HG03139 (cell line): Measurements from ENCODE around the gene LRRC40.
"Not testable (repeated sequence)": the region's sequence is repeated elsewhere in the genome, so short reads cannot be mapped to it uniquely, and the experiment has no call there.

ENCODE experiments used
- ATAC-seq: cut with Tn5 transposase; IDR thresholded peaks from one replicate; pipeline ENCODE4 v1.9.1; 2021; ENCODE audit not compliant: unreplicated experiment

Gene LRRC40

GRCh38 chr1:70204139-70204538 is 1.2 kb downstream of the LRRC40 start:
- ATAC-seq: no peak

- no peak for ATAC-seq
These were observed 3.1 kb downstream of the LRRC40 start for GRCh38 chr1:70202173-70202758.

GRCh38 chr1:70200065-70200464 is 5.3 kb downstream of the LRRC40 start:
- ATAC-seq: no peak

DNA sequence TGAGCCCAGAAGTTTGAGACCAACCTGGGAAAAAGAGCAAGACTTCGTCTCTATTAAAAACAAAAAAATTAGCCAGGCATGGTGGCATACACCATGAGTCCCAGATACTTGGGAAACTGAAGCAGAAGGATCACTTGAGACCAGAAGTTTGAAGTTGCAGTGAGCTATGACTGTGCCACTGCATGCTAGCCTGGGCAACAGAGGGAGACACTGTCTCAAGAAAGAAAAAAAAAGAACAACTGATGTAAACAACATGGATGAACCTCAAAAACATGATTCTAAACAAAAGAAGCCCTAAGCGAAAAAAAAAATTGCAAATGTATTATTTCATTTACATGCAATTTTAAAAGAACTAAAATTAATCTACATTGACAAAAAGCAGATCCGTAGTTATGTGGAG is 9.0 kb downstream of the LRRC40 start:
- ATAC-seq: no peak

DNA sequence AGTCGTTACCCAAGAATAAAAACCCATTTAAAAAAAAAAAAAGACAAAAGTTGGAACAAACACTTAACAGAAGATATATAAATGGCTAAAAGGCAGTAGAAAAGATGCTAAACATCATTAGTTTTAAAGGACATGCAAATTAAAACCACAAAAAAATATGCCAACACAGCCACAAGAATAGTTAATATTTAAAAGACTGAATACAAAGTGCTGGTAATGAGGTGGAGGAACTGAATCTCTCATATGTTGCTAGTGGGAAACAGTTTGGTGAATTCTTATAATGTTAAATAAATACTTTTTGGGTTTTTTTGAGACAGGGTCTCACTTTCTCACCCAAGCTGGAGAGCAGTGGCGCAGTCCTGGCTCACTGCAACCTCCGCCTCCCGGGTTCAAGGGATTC is 10.0 kb downstream of the LRRC40 start:
- ATAC-seq: peak; percentile 85

DNA sequence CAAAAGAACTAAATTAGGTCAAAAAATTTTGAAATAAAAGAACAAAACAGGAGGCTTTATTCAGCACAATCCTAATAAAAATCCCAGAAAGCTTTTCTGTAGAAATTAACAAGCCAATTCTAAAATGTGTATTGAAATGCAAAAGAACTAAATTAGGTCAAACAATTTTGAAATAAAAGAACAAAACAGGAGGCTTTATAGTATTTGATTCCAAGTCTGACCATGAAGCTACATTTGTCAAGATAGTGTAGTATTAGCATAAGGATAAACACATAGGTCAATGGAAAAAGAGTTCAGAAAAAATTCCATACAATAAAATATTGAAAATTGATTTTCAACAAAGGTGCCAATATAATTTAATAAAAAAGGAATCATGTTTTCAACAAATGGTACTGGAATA is 10.8 kb downstream of the LRRC40 start:
- ATAC-seq: no peak

DNA sequence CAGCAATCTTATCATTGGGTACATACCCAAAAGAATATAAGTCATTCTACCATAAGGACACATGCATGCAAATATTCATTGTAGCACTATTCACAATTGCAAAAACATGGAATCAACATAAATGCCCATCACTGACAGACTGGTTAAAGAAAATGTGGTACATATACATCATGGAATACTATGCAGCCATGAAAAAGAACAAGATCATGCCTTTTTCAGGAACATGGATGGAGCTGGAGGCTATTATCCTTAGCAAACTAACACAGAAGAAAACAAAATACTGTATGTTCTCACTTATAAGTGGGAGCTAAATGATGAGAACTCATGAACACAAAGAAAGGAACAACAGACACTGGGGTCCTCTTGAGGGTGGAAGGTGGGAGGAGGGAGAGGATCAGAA is 12.9 kb downstream of the LRRC40 start:
- ATAC-seq: not testable (repeated sequence)

- no peak for ATAC-seq
These were observed 15.2 kb downstream of the LRRC40 start for GRCh38 chr1:70190180-70190579.

GRCh38 chr1:70188522-70188921 is 16.9 kb downstream of the LRRC40 start:
- ATAC-seq: no peak

GRCh38 chr1:70185181-70185580 is 20.2 kb downstream of the LRRC40 start:
- ATAC-seq: not testable (repeated sequence)

- no peak for ATAC-seq
These were observed 33.9 kb downstream of the LRRC40 start for GRCh38 chr1:70171512-70171911.

- no peak for ATAC-seq
These were observed 36.1 kb downstream of the LRRC40 start for GRCh38 chr1:70169018-70169839.

DNA sequence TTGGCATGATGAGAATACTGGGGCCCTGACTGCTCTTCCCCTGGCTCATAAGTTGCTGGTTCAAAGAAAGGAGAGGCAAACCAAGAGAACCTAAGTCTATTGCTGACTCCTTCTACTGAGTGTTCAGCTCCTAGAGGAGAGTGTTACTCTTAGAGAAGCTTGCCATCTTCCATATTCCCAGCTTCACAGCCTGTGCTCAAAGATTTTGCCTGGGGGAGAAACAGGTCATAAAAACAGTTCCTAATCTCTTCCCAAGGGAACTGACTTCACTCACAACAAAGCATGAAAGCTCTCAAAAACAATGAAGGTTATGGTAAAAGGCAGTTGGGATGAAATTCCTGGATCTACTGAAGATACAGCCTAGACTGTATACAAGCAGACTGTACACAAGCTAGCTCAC is 37.1 kb downstream of the LRRC40 start:
- ATAC-seq: no peak

DNA sequence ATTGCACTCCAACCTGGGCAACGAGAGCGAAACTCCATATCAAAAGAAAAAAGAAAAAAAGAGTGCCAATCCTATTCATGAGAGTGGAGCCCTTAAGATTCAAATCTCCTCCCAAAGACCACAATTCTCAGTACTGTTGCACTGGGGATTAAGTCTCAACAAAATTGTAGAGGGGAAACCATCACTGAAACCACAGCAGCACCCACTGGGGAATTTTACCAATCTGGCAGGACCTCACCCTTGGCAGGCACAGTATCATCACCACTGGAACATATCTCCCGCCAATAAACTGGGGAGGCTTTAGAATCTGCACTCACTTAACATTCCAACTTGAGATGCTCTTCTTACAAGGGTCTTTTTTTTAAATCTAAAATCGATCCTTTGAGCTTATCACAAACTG is 41.0 kb downstream of the LRRC40 start:
- no peak for ATAC-seq

DNA sequence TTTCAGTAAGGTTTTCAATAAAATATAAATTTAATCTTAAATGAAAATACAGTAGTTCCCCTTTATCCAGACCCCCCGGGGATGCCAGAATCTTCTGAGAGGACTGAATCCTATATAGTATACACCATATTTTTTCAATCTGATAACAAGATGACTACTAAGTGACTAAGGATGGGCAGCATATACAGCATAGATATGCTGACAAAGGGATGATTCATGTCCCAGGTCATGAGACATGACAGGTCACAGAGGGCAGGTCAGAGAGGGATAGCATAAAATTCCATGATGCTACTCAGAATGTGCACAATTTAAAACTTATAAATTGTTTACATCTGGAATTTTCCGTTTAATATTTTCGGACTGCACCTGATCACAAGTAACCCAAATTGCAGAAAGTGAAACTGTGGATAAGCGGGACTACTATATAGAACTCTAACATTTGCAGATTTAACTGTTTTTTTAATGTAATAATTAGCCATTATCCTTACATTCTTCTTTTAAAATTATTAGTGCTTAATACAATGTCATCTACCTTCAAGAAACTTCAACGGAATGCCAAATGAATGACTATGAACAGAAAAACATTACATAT is 48.8 kb downstream of the LRRC40 start:
- no peak for ATAC-seq

DNA sequence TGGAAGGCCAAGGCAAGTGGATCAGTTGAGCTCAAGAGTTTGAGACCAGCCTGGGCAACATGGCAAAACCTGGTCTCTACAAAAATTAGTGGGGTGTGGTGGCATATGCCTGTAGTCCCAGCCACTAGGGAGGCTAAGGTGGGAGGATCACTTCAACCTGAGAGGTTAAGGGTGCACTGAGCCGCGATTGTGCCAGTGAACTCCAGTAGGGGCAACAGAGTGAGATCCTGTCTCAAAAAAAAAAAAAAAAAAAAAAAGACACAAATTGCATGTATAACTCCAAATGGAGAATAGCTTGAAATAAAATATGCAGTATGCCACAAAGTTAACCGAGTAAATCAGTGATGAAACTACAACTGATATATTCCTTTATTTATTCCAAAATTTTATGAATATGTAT is 51.6 kb downstream of the LRRC40 start:
- ATAC-seq: no peak

GRCh38 chr1:70150444-70150843 is 54.9 kb downstream of the LRRC40 start:
- ATAC-seq: no peak

GRCh38 chr1:70146488-70146887 is 58.9 kb downstream of the LRRC40 start:
- no peak for ATAC-seq

- ATAC-seq: no peak
These were observed 62.2 kb downstream of the LRRC40 start for GRCh38 chr1:70143048-70143659.

DNA sequence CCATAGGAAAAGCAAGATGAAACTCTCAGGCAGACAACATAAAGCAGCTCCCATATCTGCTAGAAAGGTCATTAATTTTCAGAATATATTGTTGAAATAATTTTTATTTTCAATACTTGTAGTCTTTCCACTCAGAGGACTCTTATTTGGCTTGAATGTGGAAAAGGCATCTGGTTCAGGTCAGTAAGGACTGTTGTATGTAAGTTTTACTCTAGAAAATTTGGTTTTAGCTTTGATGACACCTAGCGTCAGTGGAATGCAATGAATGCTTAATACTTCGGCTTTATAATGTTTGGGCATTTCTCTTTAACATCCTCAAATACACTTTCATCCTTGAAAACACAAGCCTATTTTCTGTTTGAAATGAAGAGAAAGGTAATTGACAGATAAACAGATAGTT is 63.3 kb downstream of the LRRC40 start:
- no peak for ATAC-seq

GRCh38 chr1:70140894-70141293 is 64.5 kb downstream of the LRRC40 start:
- no peak for ATAC-seq

DNA sequence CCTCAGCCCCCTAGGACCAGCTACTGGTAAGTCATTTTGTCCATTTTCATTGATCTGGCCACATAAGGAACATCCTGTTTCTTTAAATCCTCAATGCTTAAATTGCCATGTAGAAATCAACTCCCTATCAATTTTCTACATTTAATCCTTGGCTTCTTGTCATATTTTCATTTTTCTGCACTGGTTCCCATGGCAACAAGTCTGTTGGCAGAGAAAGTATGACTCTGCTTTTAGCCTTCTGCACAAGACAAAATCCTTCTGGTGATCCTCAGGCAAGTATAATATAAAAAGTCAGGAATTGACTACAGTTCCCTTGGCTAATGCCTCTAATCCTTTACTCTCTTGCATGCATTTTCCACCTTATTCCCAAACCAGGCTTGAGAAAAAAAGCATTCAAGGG is 65.0 kb downstream of the LRRC40 start:
- no peak for ATAC-seq
